SU-DHL-6 (cell line): ENCODE data around the gene RBM15B.

ENCODE experiments used
- H2AFZ ChIP-seq: fragments of 200-600 bp; sonication (generic); 2 replicates; pipeline ENCODE4 v1.6.1; 2014; ENCODE audit warnings: low read depth, mild to moderate bottlenecking, moderate library complexity, mixed read lengths, antibody characterized with exemption, low read length; ENCODE audit not compliant: severe bottlenecking
- H3F3A ChIP-seq: fragments of 200-600 bp; shearing (Covaris generic); 2 replicates; pipeline ENCODE4 v1.6.0; 2016; ENCODE audit warnings: antibody characterized with exemption, mild to moderate bottlenecking; ENCODE audit not compliant: insufficient read depth
- H3K27ac ChIP-seq: fragments of 200-600 bp; sonication (generic); 2 replicates; pipeline ENCODE4 v1.5.1; 2016; ENCODE audit warnings: low read depth, mild to moderate bottlenecking, low read length, moderate library complexity, mixed read lengths
- H3K27me3 ChIP-seq: fragments of 200-600 bp; sonication (generic), shearing (Covaris generic); 2 replicates; pipeline ENCODE4 v1.6.0; 2014; ENCODE audit warnings: mild to moderate bottlenecking, low read length
- H3K36me3 ChIP-seq: fragments of 200-600 bp; sonication (generic); 2 replicates; pipeline ENCODE4 v1.6.1; 2014; ENCODE audit warnings: mild to moderate bottlenecking, low read length, mixed read lengths
- H3K4me2 ChIP-seq: fragments of 300-600, 200-600 bp; shearing (Covaris generic), sonication (generic); 2 replicates; pipeline ENCODE4 v1.6.0; 2014; ENCODE audit warnings: low read length, low read depth, mild to moderate bottlenecking; ENCODE audit not compliant: poor library complexity, severe bottlenecking
- H3K4me3 ChIP-seq: fragments of 200-600 bp; sonication (generic); 2 replicates; pipeline ENCODE4 v1.5.1; 2014; ENCODE audit warnings: antibody characterized with exemption, low read length, mild to moderate bottlenecking, mixed read lengths; ENCODE audit not compliant: insufficient read depth, poor library complexity, severe bottlenecking
- H3K79me2 ChIP-seq: fragments of 200-600 bp; sonication (generic); 2 replicates; pipeline ENCODE4 v1.6.1; 2014; ENCODE audit warnings: mild to moderate bottlenecking, low read length, moderate library complexity; ENCODE audit not compliant: insufficient read depth
- H3K9ac ChIP-seq: fragments of 200-600 bp; sonication (generic); 2 replicates; pipeline ENCODE4 v1.7.0; 2014; ENCODE audit warnings: mild to moderate bottlenecking, low read length
- H3K9me2 ChIP-seq: fragments of 200-600 bp; sonication (generic); replicated peaks from 2 replicates; pipeline ENCODE4 v1.6.1; 2014; ENCODE audit warnings: low read length; ENCODE audit not compliant: insufficient read depth
- H3K9me3 ChIP-seq: fragments of 200-600 bp; sonication (generic); 2 replicates; pipeline ENCODE4 v1.6.1; 2014; ENCODE audit warnings: low read length, mixed read lengths; ENCODE audit not compliant: insufficient read depth
- H4K20me1 ChIP-seq: fragments of 200-600 bp; sonication (generic); 2 replicates; pipeline ENCODE4 v1.6.1; 2014; ENCODE audit warnings: low read depth, mild to moderate bottlenecking, antibody characterized with exemption, low read length, moderate library complexity, mixed read lengths
- EZH2phosphoT487 ChIP-seq: fragments of 200-600 bp; sonication (generic), shearing (Covaris generic); conservative IDR thresholded peaks from 2 replicates; pipeline ENCODE4 v1.6.1; 2018; ENCODE audit warnings: mild to moderate bottlenecking, antibody characterized with exemption, low read length, moderate library complexity, mixed read lengths
- TF ChIP-seq, protein P1 (sequence below): fragments of 200-600 bp; sonication (generic); IDR thresholded peaks from one replicate; pipeline ENCODE4 v1.5.1; 2017; ENCODE audit warnings: antibody characterized with exemption, mild to moderate bottlenecking, low read length, moderate library complexity; ENCODE audit not compliant: insufficient read depth, poor library complexity, severe bottlenecking

Gene RBM15B

DNA sequence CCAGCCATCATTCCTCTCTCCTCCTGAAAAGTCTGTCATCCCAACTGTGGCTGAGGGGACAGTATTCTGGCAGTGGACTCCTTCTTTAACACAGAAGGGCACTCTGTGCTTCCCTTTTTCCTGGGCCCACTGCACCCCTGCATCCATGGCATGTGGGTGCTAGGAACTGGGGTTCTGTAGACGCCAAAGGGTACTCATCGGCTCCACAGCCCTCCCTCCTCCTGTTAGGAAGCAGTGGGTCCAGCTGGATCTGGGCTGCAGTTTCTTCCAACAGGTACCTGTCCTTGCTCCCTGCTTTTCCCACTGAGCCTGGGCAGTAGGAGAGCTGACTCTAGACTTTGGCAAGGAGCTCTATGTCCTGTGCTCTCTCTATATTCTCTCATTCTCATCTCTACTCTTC, 12.4 kb upstream of the RBM15B start:
- Histone ChIP-seq H3K27ac (no peak overlapping the region), H3K79me2 (no peaks in the 10 kb centered on the region), H3K36me3 (no peaks in the 10 kb centered on the region), H3K9ac (no peak overlapping the region), H3K4me2 (no peak overlapping the region), H4K20me1 (no peaks in the 10 kb centered on the region), H2AFZ (no peak overlapping the region), H3K9me2 (no peaks in the 10 kb centered on the region), H3F3A (no peaks in the 10 kb centered on the region; the same call in 1 of the 2 replicates), H3K4me3 (no peak overlapping the region), H3K27me3 (no peaks in the 10 kb centered on the region), H3K9me3 (no peaks in the 10 kb centered on the region)
- TF ChIP-seq, protein P1, sequence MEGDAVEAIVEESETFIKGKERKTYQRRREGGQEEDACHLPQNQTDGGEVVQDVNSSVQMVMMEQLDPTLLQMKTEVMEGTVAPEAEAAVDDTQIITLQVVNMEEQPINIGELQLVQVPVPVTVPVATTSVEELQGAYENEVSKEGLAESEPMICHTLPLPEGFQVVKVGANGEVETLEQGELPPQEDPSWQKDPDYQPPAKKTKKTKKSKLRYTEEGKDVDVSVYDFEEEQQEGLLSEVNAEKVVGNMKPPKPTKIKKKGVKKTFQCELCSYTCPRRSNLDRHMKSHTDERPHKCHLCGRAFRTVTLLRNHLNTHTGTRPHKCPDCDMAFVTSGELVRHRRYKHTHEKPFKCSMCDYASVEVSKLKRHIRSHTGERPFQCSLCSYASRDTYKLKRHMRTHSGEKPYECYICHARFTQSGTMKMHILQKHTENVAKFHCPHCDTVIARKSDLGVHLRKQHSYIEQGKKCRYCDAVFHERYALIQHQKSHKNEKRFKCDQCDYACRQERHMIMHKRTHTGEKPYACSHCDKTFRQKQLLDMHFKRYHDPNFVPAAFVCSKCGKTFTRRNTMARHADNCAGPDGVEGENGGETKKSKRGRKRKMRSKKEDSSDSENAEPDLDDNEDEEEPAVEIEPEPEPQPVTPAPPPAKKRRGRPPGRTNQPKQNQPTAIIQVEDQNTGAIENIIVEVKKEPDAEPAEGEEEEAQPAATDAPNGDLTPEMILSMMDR: no peak
- TF ChIP-seq EZH2phosphoT487: no peak

DNA sequence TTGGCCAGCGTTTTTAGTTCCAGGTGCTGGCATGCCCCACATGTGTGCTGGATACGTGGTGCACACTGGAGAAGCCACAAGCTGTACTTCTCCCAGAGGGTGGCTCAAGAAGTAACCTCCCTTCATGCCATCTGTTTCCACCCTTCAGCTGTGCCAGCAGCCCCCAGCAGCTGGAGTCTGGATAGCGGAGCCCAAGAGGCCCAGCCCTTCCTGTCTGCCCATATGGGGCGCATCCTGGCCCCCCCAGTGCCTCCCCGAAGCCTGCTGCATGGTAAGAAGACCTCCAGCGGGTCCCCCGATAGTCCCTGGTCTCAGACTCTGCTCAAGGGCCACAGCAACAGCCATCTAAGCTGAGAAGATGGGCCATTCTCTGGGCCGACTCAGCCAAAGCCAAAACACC, 11.8 kb upstream of the RBM15B start:
- H3K9me2 ChIP-seq: no peaks in the 10 kb centered on the region
- TF ChIP-seq, protein P1: no peak
- no peak for TF ChIP-seq EZH2phosphoT487
- no peak overlapping the region for H3K4me3 ChIP-seq
- H3K27me3 ChIP-seq: no peaks in the 10 kb centered on the region
- no peak overlapping the region for H3K9ac ChIP-seq
- no peaks in the 10 kb centered on the region for H3K9me3 ChIP-seq
- H3K79me2 ChIP-seq: no peaks in the 10 kb centered on the region
- no peaks in the 10 kb centered on the region for H4K20me1 ChIP-seq
- no peak overlapping the region for H3K27ac ChIP-seq
- no peak overlapping the region for H2AFZ ChIP-seq
- no peaks in the 10 kb centered on the region for H3K36me3 ChIP-seq
- H3F3A ChIP-seq: no peaks in the 10 kb centered on the region; the same call in 1 of the 2 replicates
- H3K4me2 ChIP-seq: no peak overlapping the region

DNA sequence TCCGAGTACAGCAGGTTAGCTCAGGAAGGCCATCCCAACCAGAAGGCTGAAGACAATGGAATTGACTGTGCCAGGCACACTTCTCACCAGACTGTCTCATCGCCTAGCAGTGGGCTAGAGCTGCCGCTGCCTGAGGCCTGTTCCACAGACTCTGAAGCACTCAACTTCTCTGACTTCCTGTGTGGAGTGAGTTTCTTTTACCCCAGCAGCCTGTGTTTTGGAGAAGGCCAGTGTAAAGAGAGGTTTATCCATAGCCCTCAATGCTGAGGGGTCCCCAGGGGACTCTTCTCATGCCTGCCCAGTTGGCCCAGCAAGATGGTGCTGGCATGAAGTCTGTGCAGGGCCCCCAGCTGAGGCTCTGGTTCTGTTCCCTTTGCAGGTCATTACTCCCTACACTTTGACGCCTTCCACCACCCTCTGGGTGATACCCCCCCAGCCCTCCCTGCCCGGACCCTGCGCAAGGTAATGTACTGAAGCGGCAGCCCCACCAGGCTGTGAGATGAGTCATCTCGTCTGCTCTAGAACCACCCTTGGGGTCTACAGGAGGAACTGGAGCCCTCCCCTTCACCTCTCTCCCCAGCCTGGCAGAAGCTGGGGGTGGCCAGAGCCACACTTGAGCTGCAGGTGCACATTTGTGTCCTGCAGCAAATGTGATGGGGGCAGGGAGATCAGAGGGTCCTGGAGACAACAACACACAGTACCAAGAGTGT, 11.2 kb upstream of the RBM15B start:
- no peak for TF ChIP-seq EZH2phosphoT487
- TF ChIP-seq, protein P1: no peak
- no peak overlapping the region for H3K27ac ChIP-seq
- no peaks in the 10 kb centered on the region; the same call in 1 of the 2 replicates for H3F3A ChIP-seq
- no peaks in the 10 kb centered on the region for H3K9me2 ChIP-seq
- no peaks in the 10 kb centered on the region for H4K20me1 ChIP-seq
- H3K27me3 ChIP-seq: no peaks in the 10 kb centered on the region
- no peaks in the 10 kb centered on the region for H3K9me3 ChIP-seq
- no peaks in the 10 kb centered on the region for H3K36me3 ChIP-seq
- no peak overlapping the region for H3K4me2 ChIP-seq
- H2AFZ ChIP-seq: no peak overlapping the region
- H3K9ac ChIP-seq: no peak overlapping the region
- no peaks in the 10 kb centered on the region for H3K79me2 ChIP-seq
- no peak overlapping the region for H3K4me3 ChIP-seq
